K562 (cell line): ENCODE measurements around the gene PTGIR. TPM values are rescaled to one million over a fixed set of nuclear protein-coding genes. Genes with fewer than 3 reads are reported as not detected.
A peak's percentile ranks its signal among the peaks of the same experiment; 100 is the strongest.

Experiments
- ARNT ChIP-seq, 2 experiments: fragments of 450-650 bp; IDR thresholded peaks; 2 replicates each; pipeline ENCODE4 v1.6.1; 2016; ENCODE audit warnings: mild to moderate bottlenecking in 1 of 2
- CAMTA2 ChIP-seq: fragments of 250-450 bp; sonication (Bioruptor Pico); conservative IDR thresholded peaks from 2 replicates; pipeline ENCODE4 v1.5.1; 2022
- CBFB ChIP-seq: sonication (generic); formaldehyde crosslinking; IDR thresholded peaks from 2 replicates; pipeline ENCODE4 v1.4.0; 2020; ENCODE audit warnings: mild to moderate bottlenecking, missing genetic modification reagents
- CHAMP1 ChIP-seq: fragments of 450-650 bp; IDR thresholded peaks from 2 replicates; pipeline ENCODE4 v1.6.1; 2016; ENCODE audit warnings: mild to moderate bottlenecking
- CREBBP ChIP-seq: IDR thresholded peaks from one replicate; pipeline ENCODE4 v1.6.1; 2012; ENCODE audit warnings: low read depth, mild to moderate bottlenecking, control low read depth, inconsistent platforms, low read length
- FOXM1 ChIP-seq, 2 experiments: fragments of 450-650 bp in 1 of 2; sonication (generic) in 1 of 2; formaldehyde crosslinking in 1 of 2; IDR thresholded peaks; 2 replicates each; pipeline versions ENCODE4 v1.6.1 to v1.9.0; 2017 to 2022; ENCODE audit warnings: low read depth in 2 of 2, mild to moderate bottlenecking in 2 of 2, missing genetic modification reagents in 1 of 2, moderate library complexity in 1 of 2
- LARP7 ChIP-seq: fragments of 450-650 bp; IDR thresholded peaks from 2 replicates; pipeline ENCODE4 v1.6.1; 2016
- NFRKB ChIP-seq: fragments of 450-650 bp; IDR thresholded peaks from 2 replicates; pipeline ENCODE4 v1.6.1; 2016; ENCODE audit warnings: low read depth
- POLR2A ChIP-seq: fragments of 450-650 bp; conservative IDR thresholded peaks from 2 replicates; pipeline ENCODE4 v1.6.1; 2016
- POLR2AphosphoS5 ChIP-seq: IDR thresholded peaks from 2 replicates; pipeline ENCODE4 v1.6.1; 2011; ENCODE audit warnings: mild to moderate bottlenecking, low read depth, low read length, moderate library complexity; ENCODE audit not compliant: control insufficient read depth, insufficient read depth
- PRDM10 ChIP-seq: fragments of 450-650 bp; IDR thresholded peaks from 2 replicates; pipeline ENCODE4 v1.6.1; 2018; ENCODE audit not compliant: partially characterized antibody
- RHOXF2B ChIP-seq: fragments of 250-450 bp; sonication (Bioruptor Pico); conservative IDR thresholded peaks from 2 replicates; pipeline ENCODE4 v1.5.1; 2021
- ZFP91 ChIP-seq: sonication (generic); formaldehyde crosslinking; IDR thresholded peaks from 2 replicates; pipeline ENCODE4 v1.8.0; 2022; ENCODE audit warnings: mild to moderate bottlenecking, missing genetic modification reagents
- ZNF121 ChIP-seq: sonication (generic); formaldehyde crosslinking; conservative IDR thresholded peaks from 2 replicates; pipeline ENCODE4 v1.8.0; 2022; ENCODE audit warnings: missing genetic modification reagents
- ZNF253 ChIP-seq: fragments of 250-450 bp; sonication (Bioruptor Pico); conservative IDR thresholded peaks from 2 replicates; pipeline ENCODE4 v1.6.1; 2021; ENCODE audit warnings: mild to moderate bottlenecking
- ZNF280A ChIP-seq: fragments of 450-650 bp; IDR thresholded peaks from 2 replicates; pipeline ENCODE4 v1.6.1; 2018; ENCODE audit warnings: mild to moderate bottlenecking, low read depth; ENCODE audit not compliant: partially characterized antibody
- polyA plus RNA-seq, 8 experiments: library from polyadenylated mRNA; depleted of rRNA in 4 of 8; stranded (reverse) in 5 of 8; unstranded in 3 of 8; fragments of >200 nt; fragmentation: Nextera tagmentation in 2 of 8; fragmentation: Illumina TruSeq in 1 of 8; extraction: Ambion mirVana in 2 of 8; extraction: Trizol in 1 of 8; gene quantifications; 2 replicates each; pipeline versions ENCODE4 v1.2.1 to v1.2.3, GENCODE V29; 2011 to 2014; ENCODE audit warnings: inconsistent platforms in 1 of 8, missing spikeins in 1 of 8
- total RNA-seq, 7 experiments: library from RNA; depleted of rRNA in 6 of 7; stranded (reverse); fragments of >200 nt in 6 of 7; fragmentation: Illumina TruSeq in 2 of 7; extraction: Trizol in 2 of 7; gene quantifications; 2 replicates each; pipeline versions ENCODE4 v1.2.1 to v1.2.3, GENCODE V29; 2011 to 2021; ENCODE audit warnings: low replicate concordance in 1 of 7
- TF ChIP-seq, protein P1 (sequence below): fragments of 250-450 bp; sonication (Bioruptor Pico); IDR thresholded peaks from 2 replicates; pipeline ENCODE4 v1.4.0; 2020

The PTGIR gene
- total and polyA plus RNA-seq, 9 of the 15 experiments (the other 6 are each of a cell fraction or from before 2014, with no cell fraction given): 0.11 to 3.4 (median 1.1) TPM; not detected in 1

DNA sequence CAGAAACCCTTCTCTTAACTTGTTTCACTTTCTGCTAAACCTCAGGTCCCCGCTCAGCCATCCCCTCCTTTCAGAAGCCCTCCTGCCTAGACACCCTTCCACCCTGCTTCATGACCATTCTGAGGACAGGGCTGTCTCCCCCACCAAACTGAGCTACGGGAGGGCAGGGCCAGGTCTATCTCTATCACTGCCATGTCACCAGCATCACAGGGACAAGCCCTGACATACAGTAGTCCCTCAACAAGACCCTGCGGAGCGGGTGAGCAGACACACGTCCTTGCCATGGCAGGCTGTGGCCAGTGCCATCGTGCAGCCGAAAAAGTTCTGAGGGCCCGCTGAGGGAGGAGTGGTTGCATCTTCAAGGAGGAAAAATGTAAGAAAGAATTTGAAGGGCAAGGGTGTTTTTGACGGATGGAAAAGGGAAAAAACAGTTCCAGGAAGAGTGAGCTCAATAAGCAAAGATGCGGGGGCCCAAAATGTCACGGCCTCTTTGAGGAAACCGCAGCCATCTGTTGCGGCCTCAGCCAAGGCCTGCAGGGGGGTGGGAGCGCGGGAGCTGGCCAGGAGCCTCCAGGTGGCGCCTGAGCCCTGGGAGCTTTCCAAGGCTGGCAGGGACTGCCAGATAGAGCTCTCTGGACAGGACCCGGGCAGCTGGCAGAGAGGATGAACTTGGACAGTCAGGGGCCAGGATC, 8.1 kb downstream of the PTGIR start (continued):
- TF ChIP-seq ZNF280A: no peak
- TF ChIP-seq POLR2AphosphoS5: no peak
- TF ChIP-seq CREBBP: no peak
- TF ChIP-seq ZNF253 (CRISPR knock-in tag): no peak
- TF ChIP-seq ARNT (IDR thresholded peaks at IDR 0.05): no peak
- no peak for TF ChIP-seq POLR2A
- TF ChIP-seq CAMTA2 (CRISPR knock-in tag): no peak
- no peak for TF ChIP-seq ZFP91 (CRISPR knock-in tag)
- TF ChIP-seq, protein P1, sequence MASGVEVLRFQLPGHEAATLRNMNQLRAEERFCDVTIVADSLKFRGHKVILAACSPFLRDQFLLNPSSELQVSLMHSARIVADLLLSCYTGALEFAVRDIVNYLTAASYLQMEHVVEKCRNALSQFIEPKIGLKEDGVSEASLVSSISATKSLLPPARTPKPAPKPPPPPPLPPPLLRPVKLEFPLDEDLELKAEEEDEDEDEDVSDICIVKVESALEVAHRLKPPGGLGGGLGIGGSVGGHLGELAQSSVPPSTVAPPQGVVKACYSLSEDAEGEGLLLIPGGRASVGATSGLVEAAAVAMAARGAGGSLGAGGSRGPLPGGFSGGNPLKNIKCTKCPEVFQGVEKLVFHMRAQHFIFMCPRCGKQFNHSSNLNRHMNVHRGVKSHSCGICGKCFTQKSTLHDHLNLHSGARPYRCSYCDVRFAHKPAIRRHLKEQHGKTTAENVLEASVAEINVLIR: no peak
- TF ChIP-seq NFRKB: no peak
- no peak for TF ChIP-seq LARP7
- TF ChIP-seq RHOXF2B (CRISPR knock-in tag): no peak
- TF ChIP-seq FOXM1 (IDR thresholded peaks at IDR 0.05; ENCODE audit: low read depth): no peak
- TF ChIP-seq FOXM1 (CRISPR knock-in tag; IDR thresholded peaks at IDR 0.05; ENCODE audit: low read depth): no peak
- no peak for TF ChIP-seq ZNF121 (CRISPR knock-in tag)
- TF ChIP-seq CBFB: peak; percentile 90
- TF ChIP-seq PRDM10: peak; percentile 52
- TF ChIP-seq CHAMP1: no peak
